NCI-H2029 treated with DMSO at 0.1 percent for 48 hours (cell line): Measurements from ENCODE around the gene ANKRD29.
"Not testable (repeated sequence)": the region's sequence is repeated elsewhere in the genome, so short reads cannot be mapped to it uniquely, and the experiment has no call there.

Experiments used
- DNase-seq: peaks from one replicate; lab custom pipeline; 2025; lab: John Stamatoyannopoulos, UW

Gene ANKRD29

DNA sequence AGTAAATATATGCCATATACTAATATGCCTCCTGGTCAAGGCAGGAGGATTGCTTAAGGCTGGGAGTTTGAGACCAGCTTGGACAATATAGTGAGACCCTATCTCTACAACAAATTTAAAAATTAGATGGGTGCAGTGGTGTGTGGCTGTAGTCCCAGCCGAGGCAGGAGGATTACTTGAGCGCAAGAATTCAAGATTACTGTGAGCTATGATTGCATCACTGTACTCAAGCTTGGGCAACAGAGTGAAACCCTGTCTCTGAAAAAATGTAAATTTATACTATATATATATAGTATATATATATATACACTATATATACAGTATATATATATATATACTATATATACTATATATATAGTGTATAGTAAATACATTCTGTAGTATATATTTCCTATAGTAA, 46.5 kb downstream of the ANKRD29 start:
- no peak for DNase-seq

DNA sequence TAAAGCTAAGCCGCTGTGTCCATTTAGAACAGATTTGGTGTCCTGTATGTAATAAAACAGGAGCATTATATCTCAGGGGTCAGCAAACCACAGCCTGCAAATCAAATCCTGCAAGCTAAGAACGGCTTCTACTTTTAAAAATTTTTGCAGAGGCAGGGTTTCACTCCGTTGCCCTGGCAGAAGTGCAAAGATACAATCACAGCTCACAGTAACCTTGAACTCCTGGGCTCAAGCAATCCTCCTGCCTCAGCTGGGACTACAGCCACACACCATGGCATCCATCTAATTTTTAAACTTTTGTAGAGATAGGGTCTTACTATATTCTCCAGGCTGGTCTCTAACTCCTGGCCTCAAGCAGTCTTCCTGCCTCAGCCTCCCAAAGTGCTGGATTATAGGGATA, 47.8 kb downstream of the ANKRD29 start:
- no peak for DNase-seq

DNA sequence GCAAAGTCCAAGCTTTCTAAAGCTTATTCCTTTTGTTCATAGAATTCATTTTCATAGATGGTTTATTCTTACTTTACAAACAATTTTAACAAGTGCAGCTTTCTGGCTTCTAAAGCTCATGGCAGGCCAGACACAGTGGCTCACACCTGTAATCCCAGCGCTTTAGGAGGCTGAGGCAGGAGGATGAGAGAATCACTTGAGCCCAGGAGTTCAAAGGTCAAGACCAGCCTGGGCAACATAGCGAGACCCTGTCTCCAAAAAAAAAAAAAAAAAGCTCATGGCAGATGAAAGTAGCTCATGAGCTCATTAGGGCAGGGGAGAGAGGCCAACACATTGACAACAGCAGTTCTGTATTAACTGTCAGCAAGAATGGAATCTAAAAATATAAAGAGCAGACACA, 48.3 kb downstream of the ANKRD29 start:
- DNase-seq, result no peak

DNA sequence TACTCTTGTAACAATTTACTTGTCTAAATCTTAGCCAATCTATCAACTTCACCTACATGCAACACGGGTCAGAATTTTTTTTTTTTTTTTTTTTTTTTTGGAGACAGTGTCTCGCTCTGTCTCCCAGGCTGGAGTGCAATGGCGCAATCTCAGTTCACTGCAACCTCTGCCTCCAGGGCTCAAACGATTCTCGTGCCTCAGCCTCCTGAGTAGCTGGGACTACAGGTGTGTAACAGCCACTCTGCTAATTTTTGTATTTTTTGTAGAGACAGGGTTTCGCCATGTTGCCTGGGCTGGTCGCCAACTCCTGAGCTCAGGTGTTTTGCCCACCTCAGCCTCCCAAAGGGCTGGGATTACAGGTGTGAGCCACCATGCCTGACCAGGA, 49.6 kb downstream of the ANKRD29 start:
- not testable (repeated sequence) for DNase-seq

DNA sequence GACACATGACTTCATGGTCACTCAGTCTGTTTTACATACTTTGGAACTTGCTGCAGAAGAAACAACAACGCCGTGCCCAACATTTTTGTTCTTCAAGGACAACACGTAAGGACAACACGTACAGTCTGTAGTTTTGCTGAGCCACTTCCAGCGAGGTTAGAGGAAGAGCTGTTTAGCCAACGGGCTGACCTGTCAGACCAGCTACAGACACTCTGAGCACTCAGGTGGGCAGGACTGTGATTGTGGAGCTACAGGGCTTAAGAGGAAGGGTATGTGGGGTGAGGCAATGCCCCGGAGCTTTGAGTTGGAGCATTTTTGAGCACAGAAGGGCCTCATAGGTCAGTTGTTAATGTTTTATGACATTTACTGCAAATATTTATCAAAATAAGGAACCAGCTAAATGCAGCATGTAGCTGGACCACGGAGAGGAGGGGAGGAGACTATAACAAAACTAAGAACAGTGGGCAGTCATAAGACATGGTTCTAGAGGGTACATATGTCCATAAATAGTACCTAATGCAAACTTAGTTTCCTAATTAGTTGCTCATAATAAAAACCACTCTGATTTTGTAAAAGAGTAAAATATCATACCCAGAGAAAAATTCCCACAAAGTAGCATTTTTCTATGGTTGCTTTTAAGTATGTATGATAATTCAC, 50.1 kb downstream of the ANKRD29 start:
- DNase-seq, result no peak

DNA sequence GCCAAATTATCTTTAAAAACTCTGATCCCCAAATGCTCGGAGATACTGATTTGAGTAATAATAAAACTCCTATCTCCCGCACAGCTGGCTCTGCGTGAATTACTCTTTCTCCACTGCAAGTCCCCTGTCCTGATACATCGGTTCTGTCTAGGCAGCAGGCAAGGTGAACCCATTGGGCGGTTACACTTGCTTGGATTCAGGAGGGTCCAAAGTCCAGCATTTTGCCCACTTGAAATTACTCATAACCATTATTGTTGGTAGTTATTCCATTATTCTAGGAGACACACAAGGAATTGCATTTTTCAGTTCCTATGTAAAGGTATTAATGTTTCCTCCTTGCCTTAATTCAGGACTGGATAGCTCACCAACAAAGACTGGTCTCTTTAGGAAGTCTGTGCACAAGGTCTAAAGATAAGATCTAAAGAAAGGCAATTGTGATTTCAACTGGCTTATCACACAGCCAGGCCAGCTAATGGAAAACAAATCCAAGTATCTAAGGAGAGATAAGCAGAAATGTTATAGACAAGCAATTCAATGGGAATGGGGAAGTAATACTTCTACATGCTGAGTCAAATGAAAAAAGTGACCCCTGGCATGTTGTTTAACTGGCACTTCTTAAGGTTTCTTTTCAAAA, 53.2 kb downstream of the ANKRD29 start:
- DNase-seq, result no peak

DNA sequence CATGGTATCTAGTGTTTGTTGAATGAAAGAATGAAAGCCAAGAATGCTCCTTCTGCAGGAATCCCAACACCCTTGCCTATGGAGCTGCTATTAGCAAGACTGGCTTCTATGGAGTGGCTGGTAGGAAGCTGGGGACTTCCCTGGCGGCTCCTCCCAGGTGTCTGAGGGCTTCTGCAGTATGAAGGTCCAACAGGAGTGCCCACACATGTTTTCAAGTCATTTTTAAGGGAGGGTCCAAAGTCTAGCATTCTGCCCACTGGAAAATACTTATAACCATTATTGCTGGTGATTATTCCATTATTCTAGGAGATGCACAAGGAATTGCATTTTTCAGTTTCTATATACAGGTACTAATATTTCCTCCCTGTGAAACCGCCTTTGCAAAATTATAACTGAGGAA, 54.5 kb downstream of the ANKRD29 start:
- no peak for DNase-seq

DNA sequence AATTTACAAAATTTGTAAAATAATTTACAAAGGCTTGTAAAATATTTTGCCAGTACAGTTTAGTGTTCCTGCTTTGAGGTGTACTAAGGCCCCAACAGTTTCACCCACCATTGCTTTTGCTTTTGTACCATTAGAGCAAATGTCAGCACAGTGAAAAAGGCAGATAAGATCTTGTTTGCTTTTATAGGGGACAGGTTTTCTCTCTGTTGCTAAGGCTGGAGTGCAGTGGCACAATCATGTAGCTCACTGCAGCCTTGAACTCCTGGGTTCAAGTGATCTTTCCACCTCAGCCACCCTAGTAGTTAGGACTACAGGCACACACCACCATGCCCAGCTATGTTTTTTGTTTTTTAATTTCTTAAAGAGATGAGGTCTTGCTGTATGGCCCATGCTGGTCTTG, 56.8 kb downstream of the ANKRD29 start:
- DNase-seq, result no peak

DNA sequence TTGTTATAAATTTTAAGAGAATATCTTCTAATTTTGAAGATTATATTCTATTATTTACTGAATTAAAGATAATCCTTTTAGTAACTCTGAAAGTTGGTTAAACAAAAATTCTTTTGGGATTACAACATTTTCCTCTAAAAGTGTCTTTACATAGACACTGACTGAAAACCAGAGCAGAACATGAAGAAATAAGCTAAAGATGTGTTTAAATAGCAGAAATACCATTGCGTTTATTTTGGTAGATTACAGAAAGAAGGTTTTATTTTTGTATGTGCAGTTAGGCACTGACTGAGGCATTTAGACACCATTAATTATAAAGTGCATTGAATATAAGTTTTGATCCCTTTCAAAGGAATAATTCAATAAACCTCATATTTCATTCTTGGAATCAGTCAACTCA, 62.9 kb downstream of the ANKRD29 start:
- DNase-seq, result no peak

DNA sequence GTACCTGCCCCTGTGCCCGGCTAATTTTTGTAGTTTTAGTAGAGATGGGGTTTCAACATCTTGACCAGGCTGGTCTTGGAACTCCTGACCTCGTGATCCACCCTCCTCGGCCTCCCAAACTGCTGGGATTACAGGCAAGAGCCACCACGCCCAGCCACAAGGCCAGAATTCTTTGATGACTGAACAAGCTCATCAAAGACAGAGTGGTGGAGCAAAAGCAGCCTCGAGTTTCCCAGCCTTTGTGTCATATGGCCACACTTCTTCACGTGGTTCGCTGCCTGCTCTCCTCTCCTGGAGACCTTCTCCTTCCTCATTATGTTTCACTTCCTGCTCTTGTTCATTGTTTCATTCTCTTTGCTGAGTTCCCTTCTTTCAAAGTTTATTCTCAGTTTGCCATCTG, 66.5 kb downstream of the ANKRD29 start:
- DNase-seq, result no peak

DNA sequence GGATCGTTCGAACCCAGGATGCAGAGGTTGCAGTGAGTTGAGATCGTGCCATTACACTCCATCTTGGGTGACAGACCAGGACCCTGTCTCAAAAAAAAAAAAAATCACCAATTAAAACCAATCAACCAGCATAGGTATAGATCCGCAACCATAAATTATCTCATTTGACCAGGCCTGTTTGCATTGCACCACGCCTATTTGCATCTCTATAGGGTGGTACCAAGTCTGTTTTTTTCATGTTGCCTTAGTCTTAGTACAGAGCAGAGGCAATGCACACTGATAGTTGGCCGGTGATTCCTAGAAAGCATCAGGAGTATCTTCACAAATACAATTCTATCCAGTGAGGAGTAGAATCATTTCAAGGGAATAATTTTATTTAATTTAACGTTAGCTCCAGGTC, 67.1 kb downstream of the ANKRD29 start:
- no peak for DNase-seq

DNA sequence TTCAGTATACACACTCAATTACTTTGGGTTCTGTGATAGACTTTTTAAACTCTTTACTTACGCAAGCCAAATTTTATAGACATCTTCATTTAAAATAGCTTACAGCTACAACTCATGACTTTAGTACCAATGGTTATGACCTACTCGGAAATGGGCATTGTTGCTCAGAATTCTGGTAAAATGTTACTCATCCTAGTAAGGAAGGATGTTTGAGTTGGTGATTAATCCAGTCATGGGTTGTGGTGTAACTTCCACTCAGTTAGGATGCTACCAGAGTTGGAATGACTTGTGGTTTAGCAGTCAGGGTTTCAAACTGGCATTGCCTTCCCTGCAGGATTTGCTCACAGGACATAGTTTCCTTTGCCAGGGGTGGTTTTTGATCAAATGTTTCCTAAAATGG, 69.0 kb downstream of the ANKRD29 start:
- no peak for DNase-seq

DNA sequence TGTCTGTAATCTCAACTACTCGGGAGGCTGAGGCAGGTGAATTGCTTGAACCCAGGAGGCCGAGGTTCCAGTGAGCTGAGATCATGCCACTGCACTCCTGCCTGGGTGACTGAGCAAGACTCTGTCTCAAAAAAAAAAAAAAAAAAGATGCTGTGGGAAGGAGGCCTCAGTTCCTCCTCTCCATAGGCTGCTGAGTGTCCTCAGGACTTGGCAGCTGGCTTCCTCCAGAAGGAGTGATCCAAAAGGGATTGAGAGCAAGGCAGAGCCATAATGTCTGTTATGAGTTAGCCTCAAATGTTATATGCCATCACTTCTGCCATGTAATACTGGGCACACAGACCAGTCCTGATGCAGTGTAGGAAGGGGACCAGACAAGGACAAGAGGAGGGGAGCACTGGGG, 69.8 kb downstream of the ANKRD29 start:
- DNase-seq, result no peak

DNA sequence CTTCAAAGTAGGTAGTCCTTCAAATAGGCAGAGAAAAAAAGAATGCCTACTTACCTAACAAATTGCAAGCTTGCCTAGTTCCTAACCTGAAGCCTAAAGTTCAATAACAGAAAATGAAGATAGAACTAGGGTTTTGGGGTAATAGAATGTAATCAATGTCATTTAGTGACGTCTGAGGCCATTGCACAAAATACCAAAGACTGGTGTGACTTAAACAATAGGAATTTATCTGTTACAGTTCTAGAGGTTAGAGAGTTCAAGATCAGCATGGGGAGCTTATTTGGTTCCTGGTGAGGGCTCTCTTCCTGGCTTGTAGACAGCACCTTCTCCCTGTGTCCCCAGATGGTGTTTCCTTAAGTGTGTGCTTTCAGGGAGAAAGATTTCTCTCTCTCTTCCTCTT, 71.7 kb downstream of the ANKRD29 start:
- no peak for DNase-seq

DNA sequence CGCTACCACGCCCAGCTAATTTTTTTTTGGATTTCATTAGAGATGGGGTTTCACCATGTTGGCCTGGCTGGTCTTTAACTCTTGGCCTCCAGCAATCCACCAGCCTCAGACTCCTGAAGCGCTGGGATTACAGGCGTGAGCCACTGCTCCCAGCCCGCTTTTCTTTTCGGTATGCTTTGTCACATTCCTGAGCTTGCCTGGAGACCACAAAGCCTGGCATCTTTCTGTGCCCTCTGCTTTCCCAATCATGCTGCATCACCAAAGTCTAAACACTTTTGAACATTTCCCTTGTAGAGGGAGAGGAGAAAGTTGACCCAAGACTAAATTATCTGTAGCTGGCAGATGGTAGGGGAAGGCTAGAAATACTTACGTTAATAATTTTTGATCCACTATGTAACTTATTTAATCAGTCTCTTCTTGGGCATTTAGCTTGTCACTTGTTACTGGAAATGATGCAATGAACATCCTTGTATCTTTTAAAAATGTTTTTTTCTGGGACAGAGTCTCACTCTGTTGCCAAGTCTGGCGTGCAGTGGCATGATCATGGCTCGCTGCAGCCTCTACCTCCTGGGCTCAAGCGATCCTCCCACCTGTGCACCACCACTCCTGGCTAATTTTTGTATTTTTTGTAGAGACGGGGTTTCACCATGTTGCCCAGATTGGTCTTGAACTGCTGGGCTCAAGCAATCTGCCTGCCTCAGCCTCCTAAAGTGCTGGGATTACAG, 73.7 kb downstream of the ANKRD29 start:
- no peak for DNase-seq

DNA sequence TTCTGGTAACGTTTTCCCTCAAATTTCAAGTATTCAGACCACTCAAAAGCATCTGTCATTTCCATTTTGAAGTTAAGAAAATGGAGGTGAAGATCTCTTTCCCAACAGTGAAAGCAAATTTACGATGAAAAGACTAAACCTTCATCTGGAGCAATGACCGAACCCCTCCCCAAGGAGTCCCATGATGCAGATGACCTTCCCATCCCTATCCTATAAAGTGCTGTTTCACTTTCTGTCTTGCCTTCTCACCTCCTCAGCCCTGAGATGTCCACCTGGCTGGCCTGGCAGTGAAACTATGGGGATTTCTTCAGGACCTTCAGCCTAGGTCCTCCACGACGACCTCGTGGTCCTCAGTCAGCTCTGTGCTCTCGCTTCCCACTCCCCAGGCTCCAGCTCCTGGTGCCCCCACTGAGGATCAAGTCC, 75.5 kb downstream of the ANKRD29 start:
- DNase-seq, result no peak

DNA sequence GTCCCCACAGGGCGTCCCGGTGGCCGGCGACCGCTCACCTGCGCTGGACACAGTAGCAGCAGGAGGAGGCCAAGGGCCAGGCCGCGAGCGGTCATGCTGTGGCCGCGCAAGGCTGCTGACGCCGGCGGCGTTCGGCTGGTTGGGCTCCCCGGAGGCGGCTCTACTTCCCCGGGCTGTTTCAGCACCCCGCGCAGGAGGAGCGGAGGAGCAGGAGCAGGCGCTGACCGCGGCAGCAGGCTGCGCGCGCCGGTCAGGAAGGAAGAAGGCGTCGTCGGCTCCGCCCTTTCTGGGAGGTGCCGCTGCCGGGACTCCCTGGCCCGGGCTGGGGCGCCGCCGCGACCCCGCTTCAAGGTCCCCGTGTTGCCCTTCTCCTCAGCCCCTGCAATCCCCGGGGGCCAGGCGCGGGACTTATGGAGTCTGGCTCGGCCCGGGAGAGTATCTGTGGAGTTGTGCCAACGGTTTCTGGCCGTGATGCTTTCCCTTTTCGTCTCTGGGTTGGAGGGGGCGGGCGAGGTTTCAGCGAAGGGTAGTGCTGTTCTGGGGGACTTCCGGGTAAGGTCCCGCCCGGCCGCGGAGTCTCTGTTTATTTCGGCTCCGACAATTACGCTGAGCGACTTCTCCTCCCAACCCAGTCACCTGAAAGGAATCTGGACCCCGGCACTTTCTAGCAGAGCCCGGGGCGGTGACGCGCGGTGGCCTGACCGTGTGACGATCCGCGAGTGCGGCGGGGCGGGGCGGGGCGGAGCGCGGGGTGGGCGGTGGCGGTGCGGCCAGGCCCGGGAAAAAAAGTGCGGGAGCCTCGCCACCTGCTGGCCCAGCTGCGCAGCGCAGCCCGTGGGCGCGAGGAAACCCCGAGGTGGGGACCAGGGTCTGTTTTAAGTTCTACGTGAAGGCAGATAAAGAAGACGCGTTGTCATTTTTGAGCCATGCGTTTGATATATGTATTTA, 76.2 kb downstream of the ANKRD29 start, which contains the start of gene NPC1:
Gene NPC1, minus strand, starts transcription at position 258 of the 948 bp plus-strand sequence. Its CDS starts 163 bp downstream, at position 95.
- peak; percentile 48 for DNase-seq

DNA sequence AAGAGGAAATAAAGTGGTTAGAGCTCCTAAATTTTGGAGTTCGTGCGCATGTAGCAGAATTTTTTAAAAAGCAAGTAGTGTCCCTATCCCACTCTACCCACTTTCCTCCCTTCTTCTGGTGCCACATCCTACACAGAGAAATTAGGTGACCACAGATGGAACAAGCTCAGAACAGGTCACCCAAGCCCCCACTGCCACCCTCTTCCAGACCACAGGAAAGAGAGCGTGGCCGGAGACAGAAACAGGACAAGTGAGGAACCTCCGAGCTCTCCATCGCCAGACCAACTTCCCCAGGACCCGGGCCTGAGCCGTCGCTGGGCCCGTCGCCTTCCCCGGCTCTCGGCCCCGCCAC, 76.8 kb downstream of the ANKRD29 start:
- no peak for DNase-seq

DNA sequence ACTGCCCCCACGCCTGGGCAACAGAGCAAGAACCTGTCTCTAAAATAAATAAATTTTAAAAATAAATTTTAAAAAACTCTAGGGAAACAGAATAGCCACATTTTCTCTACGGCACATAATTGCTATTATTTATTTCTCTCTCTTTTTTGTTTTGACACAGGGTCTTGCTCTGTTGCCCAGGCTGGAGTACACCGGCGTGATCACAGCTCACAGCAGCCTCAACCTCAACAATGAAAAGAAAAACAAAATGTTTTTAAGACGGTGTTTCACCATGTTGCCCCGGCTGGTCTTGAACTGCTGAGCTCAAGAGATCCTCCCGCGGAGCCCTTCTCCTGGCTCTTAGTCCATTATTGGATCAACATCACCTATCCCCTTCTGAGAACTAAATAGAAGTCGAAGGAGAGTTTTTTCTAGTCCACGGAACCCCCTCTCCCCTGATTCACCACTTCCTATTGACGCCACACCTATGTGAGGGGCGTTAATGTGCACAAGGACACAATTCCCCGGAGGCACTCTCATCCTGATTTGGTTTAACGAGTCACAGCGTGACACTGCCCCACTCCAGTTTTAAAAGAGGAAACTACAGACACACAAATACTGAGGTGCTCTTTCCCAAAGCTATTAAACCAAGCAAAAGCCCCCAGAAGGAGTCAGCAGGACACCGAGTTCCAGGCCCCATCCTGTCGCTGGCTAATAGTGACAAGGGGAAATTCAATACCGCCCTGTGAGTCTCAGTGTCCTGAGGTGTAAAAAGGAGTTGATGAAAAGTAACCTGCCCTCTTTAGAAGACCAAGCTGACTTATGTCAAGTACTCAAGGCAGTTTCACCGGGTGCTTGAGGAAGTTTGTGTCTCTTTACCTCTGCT, 77.5 kb downstream of the ANKRD29 start:
- no peak for DNase-seq

DNA sequence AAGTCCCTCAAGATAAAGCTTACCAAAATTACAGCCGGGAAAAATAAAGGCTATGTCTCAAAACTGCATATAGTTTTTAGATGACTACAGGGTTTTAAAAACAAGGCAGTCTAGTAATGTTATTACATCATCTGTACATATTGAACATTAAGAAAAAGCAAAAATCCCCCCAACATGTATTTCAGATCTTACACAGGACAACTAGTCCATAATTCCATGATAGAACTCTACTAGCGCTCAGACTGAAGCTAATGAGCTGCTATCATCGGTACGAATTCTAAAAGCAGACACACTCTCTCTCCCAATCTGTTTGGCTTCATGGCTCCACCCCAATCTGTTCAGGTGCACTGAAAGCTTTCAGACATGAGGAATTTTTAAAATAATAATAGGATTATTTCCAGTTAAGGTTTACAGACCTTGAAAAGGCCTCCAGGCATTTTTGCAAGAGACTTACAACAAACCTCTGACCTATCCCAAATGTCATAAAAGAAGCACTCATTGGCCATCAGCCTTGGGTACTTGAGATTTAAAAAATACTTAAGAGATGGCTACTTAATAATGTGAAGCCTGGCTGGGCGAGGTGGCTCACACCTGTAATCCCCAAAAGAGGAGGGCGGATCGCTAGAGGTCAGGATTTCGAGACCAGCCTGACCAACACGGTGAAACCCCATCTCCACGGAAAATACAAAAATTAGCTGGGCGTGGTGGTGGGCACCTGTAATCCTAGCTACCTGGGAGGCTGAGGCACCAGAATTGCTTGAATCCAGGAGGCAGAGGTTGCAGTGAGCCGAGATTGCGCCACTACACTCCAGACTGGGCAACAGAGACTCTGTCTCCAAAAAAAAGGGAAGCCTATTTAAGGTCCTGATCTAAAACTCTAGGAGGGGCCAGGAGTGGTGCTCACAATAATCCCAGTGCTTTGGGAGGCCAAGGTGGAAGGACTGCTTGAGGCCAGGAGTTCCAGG, 78.4 kb downstream of the ANKRD29 start:
- no peak for DNase-seq
